HepG2 (cell line): ENCODE results near the gene PLA2G2A. TPM values are rescaled to one million over a fixed set of nuclear protein-coding genes. Genes with fewer than 3 reads are reported as not detected.
A peak's percentile ranks its signal among the peaks of the same experiment; 100 is the strongest.

Source experiments
- ATAD3A ChIP-seq: sonication (generic); formaldehyde crosslinking; IDR thresholded peaks from 2 replicates; pipeline ENCODE4 v1.4.0; 2020; ENCODE audit warnings: missing genetic modification reagents
- ATF3 ChIP-seq: sonication (generic); formaldehyde crosslinking; IDR thresholded peaks from 2 replicates; pipeline ENCODE4 v1.4.0; 2020; ENCODE audit warnings: missing genetic modification reagents
- CCAR2 ChIP-seq: fragments of 200-400 bp; formaldehyde crosslinking; optimal IDR thresholded peaks from 2 replicates; pipeline ENCODE3; 2018; ENCODE audit warnings: low read depth, mild to moderate bottlenecking, low read length, moderate library complexity
- CREBL2 ChIP-seq: sonication (generic); formaldehyde crosslinking; IDR thresholded peaks from 2 replicates; pipeline ENCODE4 v1.8.1; 2023; ENCODE audit warnings: missing genetic modification reagents, mild to moderate bottlenecking, borderline replicate concordance
- FOXO1 ChIP-seq: sonication (generic); formaldehyde crosslinking; IDR thresholded peaks from 2 replicates; pipeline ENCODE4 v1.4.0; 2020; ENCODE audit warnings: missing genetic modification reagents
- HNF1B ChIP-seq: sonication (generic); formaldehyde crosslinking; IDR thresholded peaks from 2 replicates; pipeline ENCODE4 v1.5.1; 2020; ENCODE audit warnings: mild to moderate bottlenecking, moderate library complexity, missing genetic modification reagents
- IKZF1 ChIP-seq: fragments of 450-650 bp; IDR thresholded peaks from 2 replicates; pipeline ENCODE4 v1.7.1; 2016
- KMT2A ChIP-seq: sonication (generic); formaldehyde crosslinking; IDR thresholded peaks from 2 replicates; pipeline ENCODE4 v1.4.0; 2020; ENCODE audit warnings: missing genetic modification reagents
- KMT2B ChIP-seq: IDR thresholded peaks from 2 replicates; pipeline ENCODE4 v1.6.1; 2016; ENCODE audit warnings: missing genetic modification reagents, missing compliant biosample characterization
- LBX2 ChIP-seq: sonication (generic); formaldehyde crosslinking; IDR thresholded peaks from 2 replicates; pipeline ENCODE4 v1.5.0; 2020; ENCODE audit warnings: missing genetic modification reagents, mild to moderate bottlenecking, borderline replicate concordance
- LCORL ChIP-seq, 2 experiments: fragments of 450-650 bp in 1 of 2; sonication (generic) in 1 of 2; formaldehyde crosslinking in 1 of 2; IDR thresholded peaks; 2 replicates each; pipeline versions ENCODE4 v1.5.0 to v1.6.1; 2017 to 2020; ENCODE audit warnings: antibody characterized with exemption in 1 of 2, missing genetic modification reagents in 1 of 2
- NFRKB ChIP-seq: fragments of 450-650 bp; IDR thresholded peaks from 2 replicates; pipeline ENCODE4 v1.6.1; 2017
- POLR2AphosphoS5 ChIP-seq: IDR thresholded peaks from 2 replicates; pipeline ENCODE4 v1.6.1; 2012; ENCODE audit warnings: low read depth, low read length
- RXRA ChIP-seq: sonication (generic); formaldehyde crosslinking; IDR thresholded peaks from 2 replicates; pipeline ENCODE4 v1.5.1; 2020; ENCODE audit warnings: missing genetic modification reagents
- SMARCC2 ChIP-seq: fragments of 450-650 bp; IDR thresholded peaks from 2 replicates; pipeline ENCODE4 v1.6.1; 2017; ENCODE audit warnings: antibody characterized with exemption, mild to moderate bottlenecking
- SNRNP70 ChIP-seq: fragments of 200-400 bp; formaldehyde crosslinking; IDR thresholded peaks from 2 replicates; pipeline ENCODE4 v1.6.1; 2017; ENCODE audit warnings: mild to moderate bottlenecking, low read depth, low read length, moderate library complexity
- TBL1XR1 ChIP-seq: fragments of 150-350 bp; IDR thresholded peaks from 2 replicates; pipeline ENCODE4 v1.6.1; 2014; ENCODE audit warnings: borderline replicate concordance, low read length; ENCODE audit not compliant: partially characterized antibody
- ZBTB34 ChIP-seq: sonication (generic); formaldehyde crosslinking; IDR thresholded peaks from 2 replicates; pipeline ENCODE4 v1.8.0; 2022; ENCODE audit warnings: mild to moderate bottlenecking, missing genetic modification reagents
- ZNF17 ChIP-seq: sonication (generic); formaldehyde crosslinking; IDR thresholded peaks from 2 replicates; pipeline ENCODE4 v1.5.0; 2020; ENCODE audit warnings: mild to moderate bottlenecking, missing genetic modification reagents
- ZNF382 ChIP-seq: sonication (generic); formaldehyde crosslinking; IDR thresholded peaks from 2 replicates; pipeline ENCODE4 v1.5.0; 2020; ENCODE audit warnings: missing genetic modification reagents, mild to moderate bottlenecking, borderline replicate concordance
- ZNF468 ChIP-seq: sonication (generic); formaldehyde crosslinking; IDR thresholded peaks from 2 replicates; pipeline ENCODE4 v1.8.0; 2022; ENCODE audit warnings: mild to moderate bottlenecking, moderate library complexity, missing genetic modification reagents
- ZNF549 ChIP-seq: sonication (generic); formaldehyde crosslinking; IDR thresholded peaks from 2 replicates; pipeline ENCODE4 v1.5.0; 2020; ENCODE audit warnings: missing genetic modification reagents
- ZNF562 ChIP-seq: sonication (generic); formaldehyde crosslinking; IDR thresholded peaks from 2 replicates; pipeline ENCODE4 v1.8.0; 2022; ENCODE audit warnings: missing genetic modification reagents, borderline replicate concordance
- ZNF781 ChIP-seq: sonication (generic); formaldehyde crosslinking; IDR thresholded peaks from 2 replicates; pipeline ENCODE4 v1.5.1; 2020; ENCODE audit warnings: borderline replicate concordance, mild to moderate bottlenecking, missing genetic modification reagents; ENCODE audit errors: not compliant biosample characterization
- ZNF788 ChIP-seq: sonication (generic); formaldehyde crosslinking; IDR thresholded peaks from 2 replicates; pipeline ENCODE4 v1.5.0; 2020; ENCODE audit warnings: mild to moderate bottlenecking, missing genetic modification reagents, borderline replicate concordance
- ZZZ3 ChIP-seq: sonication (generic); formaldehyde crosslinking; IDR thresholded peaks from 2 replicates; pipeline ENCODE4 v1.4.0; 2020; ENCODE audit warnings: missing genetic modification reagents, mild to moderate bottlenecking, borderline replicate concordance
- polyA plus RNA-seq, 8 experiments: library from polyadenylated mRNA; depleted of rRNA in 3 of 8; stranded (reverse) in 7 of 8; unstranded in 1 of 8; fragments of >200 nt; fragmentation: Illumina TruSeq in 4 of 8; extraction: Trizol in 4 of 8; gene quantifications; 2 replicates each; pipeline versions ENCODE4 v1.2.1 to v1.2.3, GENCODE V29; 2011 to 2016; ENCODE audit warnings: low read depth in 4 of 8, missing spikeins in 1 of 8, mixed read lengths in 1 of 8; ENCODE audit not compliant: insufficient read depth in 1 of 8
- total RNA-seq, 5 experiments: library from RNA; depleted of rRNA; stranded (reverse); fragments of >200 nt; fragmentation: Illumina TruSeq; extraction: Trizol; gene quantifications; 2 replicates each; pipeline ENCODE4 v1.2.3, GENCODE V29; 2016; ENCODE audit warnings: low read depth in 1 of 5

The PLA2G2A gene
- total and polyA plus RNA-seq, 2 of the 13 experiments (the other 11 are each of a cell fraction or from before 2014, with no cell fraction given): 0.35 to 30.3 TPM

- TF ChIP-seq POLR2AphosphoS5: no peak
- TF ChIP-seq ZNF17 (CRISPR knock-in tag): no peak
- no peak for TF ChIP-seq ZNF788 (CRISPR knock-in tag)
- no peak for TF ChIP-seq CREBL2 (CRISPR knock-in tag)
- no peak for TF ChIP-seq HNF1B (CRISPR knock-in tag)
- TF ChIP-seq KMT2B: no peak; the same call in 1 of the 2 replicates
- TF ChIP-seq ZZZ3 (CRISPR knock-in tag): no peak
- no peak for TF ChIP-seq SNRNP70
- no peak for TF ChIP-seq ZNF562 (CRISPR knock-in tag)
- TF ChIP-seq IKZF1: no peak
- TF ChIP-seq RXRA: peak; percentile 52; the same call in 1 of the 2 replicates
- TF ChIP-seq ATF3: peak; percentile 37; the same call in 1 of the 2 replicates
- TF ChIP-seq NFRKB: no peak
- TF ChIP-seq ZNF549 (CRISPR knock-in tag): no peak
- TF ChIP-seq ZNF382 (CRISPR knock-in tag): no peak
- peak; percentile 82; the same call in 1 of the 2 replicates for TF ChIP-seq FOXO1 (CRISPR knock-in tag)
- no peak for TF ChIP-seq KMT2A (CRISPR knock-in tag)
- TF ChIP-seq CCAR2: no peak
- TF ChIP-seq LCORL (IDR thresholded peaks at IDR 0.05): no peak
- no peak for TF ChIP-seq LCORL (CRISPR knock-in tag; IDR thresholded peaks at IDR 0.05)
- no peak for TF ChIP-seq ZNF781
- TF ChIP-seq TBL1XR1: peak; percentile 100
- TF ChIP-seq SMARCC2: no peak
- no peak for TF ChIP-seq LBX2 (CRISPR knock-in tag)
- TF ChIP-seq ZNF468 (CRISPR knock-in tag): no peak
- no peak for TF ChIP-seq ATAD3A (CRISPR knock-in tag)
- no peak for TF ChIP-seq ZBTB34 (CRISPR knock-in tag)
Observed at GRCh38 chr1:19987719-19988118, 8.3 kb upstream of the PLA2G2A start (continued).
